Smooth muscle cell (in vitro differentiated cells): ENCODE data around the gene GSTO2. TPM values are rescaled to one million over a fixed set of nuclear protein-coding genes. Genes with fewer than 3 reads are reported as not detected.

ENCODE experiments used
- DNase-seq: peaks from one replicate; lab custom pipeline; 2025; ENCODE audit not compliant: unreplicated experiment; lab: John Stamatoyannopoulos, UW
- H2AFZ ChIP-seq: fragments of 200-600 bp; sonication (generic); 2 replicates; pipeline ENCODE4 v1.6.0; 2016; ENCODE audit warnings: antibody characterized with exemption, low read depth, mild to moderate bottlenecking
- H3F3A ChIP-seq: fragments of 200-600 bp; sonication (generic); 2 replicates; pipeline ENCODE4 v1.6.0; 2017; ENCODE audit warnings: antibody characterized with exemption, low read depth
- H3K27ac ChIP-seq: fragments of 200-600 bp; sonication (generic); 2 replicates; pipeline ENCODE4 v1.5.1; 2016; ENCODE audit warnings: low read depth, mild to moderate bottlenecking
- H3K27me3 ChIP-seq: fragments of 200-600 bp; sonication (generic); 2 replicates; pipeline ENCODE4 v1.6.1; 2016; ENCODE audit warnings: low read depth, mild to moderate bottlenecking
- H3K36me3 ChIP-seq: fragments of 200-600 bp; sonication (generic); 2 replicates; pipeline ENCODE4 v1.5.1; 2016; ENCODE audit warnings: low read depth
- H3K4me1 ChIP-seq: fragments of 200-600 bp; sonication (generic); 2 replicates; pipeline ENCODE4 v1.5.1; 2016; ENCODE audit warnings: low read depth
- H3K4me2 ChIP-seq: fragments of 200-600 bp; sonication (generic); 2 replicates; pipeline ENCODE4 v1.6.0; 2016; ENCODE audit warnings: mild to moderate bottlenecking
- H3K4me3 ChIP-seq: fragments of 200-600 bp; sonication (generic); 2 replicates; pipeline ENCODE4 v1.5.1; 2016; ENCODE audit warnings: mild to moderate bottlenecking
- H3K79me2 ChIP-seq: fragments of 200-600 bp; sonication (generic); 2 replicates; pipeline ENCODE4 v1.6.0; 2016; ENCODE audit warnings: low read depth, mild to moderate bottlenecking
- H3K9ac ChIP-seq: fragments of 200-600 bp; sonication (generic); 2 replicates; pipeline ENCODE4 v1.6.0; 2016; ENCODE audit warnings: low read depth
- H3K9me3 ChIP-seq: fragments of 200-600 bp; sonication (generic); replicated peaks from 2 replicates; pipeline ENCODE4 v1.5.1; 2016; ENCODE audit warnings: low read depth
- H4K20me1 ChIP-seq: fragments of 200-600 bp; sonication (generic); 2 replicates; pipeline ENCODE4 v1.6.0; 2016; ENCODE audit warnings: low read depth
- WGBS: methylation state at CpG from one replicate; pipeline ENCODE4 v1.1.7; 2016; ENCODE audit warnings: low lambda C conversion rate; 5-methylcytosine and 5-hydroxymethylcytosine counted together
- polyA plus RNA-seq: library from polyadenylated mRNA; unstranded; fragments of >200 nt; fragmentation: Nextera tagmentation; extraction: Ambion mirVana; gene quantifications from 2 replicates; pipeline ENCODE4 v1.2.1, GENCODE V29; 2016
- total RNA-seq: library from RNA; depleted of rRNA; stranded (reverse); fragments of >200 nt; gene quantifications from 2 replicates; pipeline ENCODE4 v1.2.3, GENCODE V29; 2014
- TF ChIP-seq, protein P1 (sequence below): fragments of 200-600 bp; sonication (generic); IDR thresholded peaks from 2 replicates; pipeline ENCODE4 v1.5.1; 2017; ENCODE audit warnings: borderline replicate concordance, mild to moderate bottlenecking, antibody characterized with exemption; ENCODE audit not compliant: insufficient read depth, poor library complexity, severe bottlenecking

The GSTO2 gene
- total and polyA plus RNA-seq, 2 experiments from 2014 or later = 2.1 to 3.7 TPM

DNA sequence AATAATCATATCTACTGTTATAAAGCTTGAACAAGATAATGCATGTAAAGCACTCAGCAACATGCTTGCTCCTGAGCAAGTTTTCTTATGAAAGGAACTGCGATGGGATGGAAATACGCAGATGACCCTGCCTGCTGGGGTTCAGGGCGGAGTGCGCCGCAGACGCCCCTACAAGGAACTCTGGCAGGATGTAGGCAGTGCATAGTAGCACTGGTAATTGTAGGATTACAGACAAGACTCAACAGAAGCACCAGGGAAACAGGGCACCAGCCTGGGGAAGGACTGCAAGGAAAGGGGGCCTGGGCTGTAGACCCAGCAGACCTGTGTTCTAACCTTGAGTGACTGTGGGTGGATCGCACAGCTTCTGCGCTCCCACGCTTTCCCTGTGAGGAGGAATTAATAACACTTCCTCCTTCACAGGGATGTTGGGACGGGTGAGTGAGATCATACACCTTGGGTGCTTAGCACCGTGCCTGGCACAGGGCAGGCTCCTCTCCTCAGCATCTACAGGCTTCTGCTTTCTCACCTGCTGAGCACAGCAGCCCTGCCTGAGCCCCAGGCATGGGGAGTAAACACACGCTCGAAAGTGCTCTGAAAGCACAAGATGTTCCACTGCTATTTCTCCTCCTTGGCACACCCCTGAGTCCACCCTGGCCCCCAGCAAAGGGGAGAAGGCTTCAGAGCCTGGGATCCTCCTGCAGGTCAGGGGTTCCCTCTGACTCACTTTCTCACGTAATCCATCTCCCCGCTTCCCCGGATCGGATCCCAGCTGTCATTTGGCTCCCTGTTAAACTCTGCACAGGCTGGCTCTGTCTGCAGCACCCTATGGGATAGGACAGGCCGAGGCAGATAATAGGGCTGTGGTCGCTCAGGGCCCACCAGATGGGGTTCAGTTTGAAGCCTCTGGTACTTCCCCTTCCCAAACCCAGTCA, 50.1 kb downstream of the GSTO2 start:
- Histone ChIP-seq H3K79me2 (peaks cover 96% of the 10 kb centered on the region), H3K4me3 (no peak overlapping the region), H3K27me3 (no peaks in the 10 kb centered on the region), H3F3A (peaks cover 12% of the 10 kb centered on the region), H4K20me1 (peaks cover 100% of the 10 kb centered on the region), H3K9ac (no peak overlapping the region), H3K9me3 (no peaks in the 10 kb centered on the region), H2AFZ (no peak overlapping the region), H3K4me2 (no peak overlapping the region), H3K36me3 (peaks cover 1% of the 10 kb centered on the region), H3K4me1 (peaks cover 6% of the 10 kb centered on the region), H3K27ac (peak overlapping the region; percentile 1)
- 85% methylated on average over 19 of the region's 19 CpGs for WGBS
- DNase-seq = no peak
- TF ChIP-seq, protein P1, sequence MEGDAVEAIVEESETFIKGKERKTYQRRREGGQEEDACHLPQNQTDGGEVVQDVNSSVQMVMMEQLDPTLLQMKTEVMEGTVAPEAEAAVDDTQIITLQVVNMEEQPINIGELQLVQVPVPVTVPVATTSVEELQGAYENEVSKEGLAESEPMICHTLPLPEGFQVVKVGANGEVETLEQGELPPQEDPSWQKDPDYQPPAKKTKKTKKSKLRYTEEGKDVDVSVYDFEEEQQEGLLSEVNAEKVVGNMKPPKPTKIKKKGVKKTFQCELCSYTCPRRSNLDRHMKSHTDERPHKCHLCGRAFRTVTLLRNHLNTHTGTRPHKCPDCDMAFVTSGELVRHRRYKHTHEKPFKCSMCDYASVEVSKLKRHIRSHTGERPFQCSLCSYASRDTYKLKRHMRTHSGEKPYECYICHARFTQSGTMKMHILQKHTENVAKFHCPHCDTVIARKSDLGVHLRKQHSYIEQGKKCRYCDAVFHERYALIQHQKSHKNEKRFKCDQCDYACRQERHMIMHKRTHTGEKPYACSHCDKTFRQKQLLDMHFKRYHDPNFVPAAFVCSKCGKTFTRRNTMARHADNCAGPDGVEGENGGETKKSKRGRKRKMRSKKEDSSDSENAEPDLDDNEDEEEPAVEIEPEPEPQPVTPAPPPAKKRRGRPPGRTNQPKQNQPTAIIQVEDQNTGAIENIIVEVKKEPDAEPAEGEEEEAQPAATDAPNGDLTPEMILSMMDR = no peak

- H3K9ac ChIP-seq = no peak overlapping the region
- H3K9me3 ChIP-seq = no peaks in the 10 kb centered on the region
- no peaks in the 10 kb centered on the region for H3K36me3 ChIP-seq
- H3K27me3 ChIP-seq = no peaks in the 10 kb centered on the region
- peaks cover 100% of the 10 kb centered on the region for H4K20me1 ChIP-seq
- no peak for DNase-seq
- H3K4me2 ChIP-seq = no peak overlapping the region
- H3K27ac ChIP-seq = no peak overlapping the region
- 98% methylated on average over 6 of the region's 6 CpGs for WGBS
- TF ChIP-seq, protein P1 = no peak
- no peak overlapping the region for H3K4me3 ChIP-seq
- peaks cover 12% of the 10 kb centered on the region for H3F3A ChIP-seq
- no peak overlapping the region for H2AFZ ChIP-seq
- H3K4me1 ChIP-seq = peaks cover 8% of the 10 kb centered on the region
- peaks cover 98% of the 10 kb centered on the region for H3K79me2 ChIP-seq
Measured at GRCh38 chr10:104321226-104321625, 52.2 kb downstream of the GSTO2 start.

GRCh38 chr10:104321725-104322415, 52.9 kb downstream of the GSTO2 start:
- H3K36me3 ChIP-seq = no peaks in the 10 kb centered on the region
- H3K4me3 ChIP-seq = no peak overlapping the region
- H3F3A ChIP-seq = peaks cover 9% of the 10 kb centered on the region
- DNase-seq = no peak
- H3K9ac ChIP-seq = no peak overlapping the region
- H3K9me3 ChIP-seq = no peaks in the 10 kb centered on the region
- TF ChIP-seq, protein P1 = no peak
- H4K20me1 ChIP-seq = peaks cover 100% of the 10 kb centered on the region
- peak overlapping the region; percentile 28 for H3K27ac ChIP-seq
- WGBS = 90% methylated on average over 8 of the region's 8 CpGs
- no peak overlapping the region for H3K4me2 ChIP-seq
- H3K79me2 ChIP-seq = peaks cover 98% of the 10 kb centered on the region
- peaks cover 10% of the 10 kb centered on the region for H3K4me1 ChIP-seq
- H3K27me3 ChIP-seq = no peaks in the 10 kb centered on the region
- no peak overlapping the region for H2AFZ ChIP-seq
